NCI-H510A (cell line): ENCODE data around the gene OR4M1.
"Not testable (repeated sequence)": the region's sequence is repeated elsewhere in the genome, so short reads cannot be mapped to it uniquely, and the experiment has no call there.

Experiments used
- DNase-seq: peaks from one replicate; lab custom pipeline; 2025; lab: John Stamatoyannopoulos, UW

The OR4M1 gene

GRCh38 chr14:19773204-19773603 is at the start of gene OR4M1:
Gene OR4M1, plus strand, starts transcription at chr14:19773504. Its CDS starts 6,819 bp downstream, at chr14:19780323.
- not testable (repeated sequence) for DNase-seq

GRCh38 chr14:19729359-19729758 is 43.9 kb upstream of the OR4M1 start:
- no peak for DNase-seq

DNA sequence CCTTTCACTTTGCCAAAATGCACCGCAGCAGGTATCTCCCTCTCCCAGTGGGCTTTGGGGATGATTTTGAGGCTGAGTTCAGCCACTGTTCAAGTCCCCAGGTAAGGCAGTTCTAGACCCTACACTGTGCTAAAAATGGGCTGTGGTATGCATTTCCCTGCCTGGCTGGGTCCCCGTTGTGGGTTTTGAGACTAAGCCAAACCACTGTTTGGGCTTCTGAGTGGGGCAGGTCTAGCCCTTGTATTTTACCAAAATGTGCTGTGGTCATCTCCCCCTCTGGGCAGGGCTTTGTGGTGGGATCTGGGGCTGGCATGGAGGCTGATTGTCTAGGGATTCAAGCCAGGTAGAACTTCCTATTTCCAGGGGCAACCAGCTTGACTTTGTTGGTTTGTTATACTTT is 43.5 kb upstream of the OR4M1 start:
- DNase-seq: no peak

GRCh38 chr14:19733893-19734292 is 39.4 kb upstream of the OR4M1 start:
- DNase-seq: not testable (repeated sequence)

- DNase-seq: no peak
Observed at GRCh38 chr14:19743256-19743655, 30.0 kb upstream of the OR4M1 start, which contains the start of gene OR4Q3. Gene OR4Q3, plus strand, starts transcription at chr14:19743571.

- not testable (repeated sequence) for DNase-seq
Observed at GRCh38 chr14:19752316-19752715, 21.0 kb upstream of the OR4M1 start.

DNA sequence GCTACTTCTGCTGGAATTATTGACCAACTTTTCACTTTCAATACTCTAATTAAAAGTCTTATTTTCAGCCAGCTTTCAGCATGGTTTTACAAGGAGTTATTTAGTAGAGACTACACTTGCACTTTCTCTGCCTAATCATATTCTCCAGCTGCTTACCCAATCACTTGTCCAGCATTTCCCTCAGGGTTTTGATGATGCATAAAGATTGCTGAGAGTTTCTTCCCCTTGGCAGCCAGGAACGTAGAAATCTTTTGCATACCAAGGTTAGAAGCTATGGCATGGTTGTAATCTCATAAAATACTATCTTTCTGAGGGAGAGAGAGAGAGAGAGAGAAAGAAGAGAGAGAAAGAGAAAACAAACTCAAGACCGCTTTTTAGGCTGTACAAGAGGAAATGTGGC is 19.1 kb upstream of the OR4M1 start:
- no peak for DNase-seq

DNA sequence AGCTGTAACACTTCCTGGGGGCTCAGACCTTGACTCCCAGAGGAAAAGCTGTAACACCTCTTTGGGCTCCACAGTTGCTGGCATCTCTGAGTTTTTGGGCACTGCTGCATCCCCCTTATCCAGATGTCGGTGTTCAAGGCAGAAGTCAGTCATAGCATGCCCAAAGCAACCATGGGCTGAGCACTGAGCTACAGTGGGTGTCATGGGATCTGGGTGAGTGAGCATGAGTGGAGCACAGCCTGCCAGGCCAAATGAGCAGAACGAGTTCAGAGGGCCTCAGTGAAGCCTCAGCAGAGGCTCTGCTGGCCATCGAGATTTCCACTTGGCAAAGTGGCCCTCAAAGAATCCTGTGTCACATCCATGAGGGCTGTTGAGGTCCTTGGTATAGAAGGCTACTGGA is 1.8 kb upstream of the OR4M1 start:
- DNase-seq: not testable (repeated sequence)

- no peak for DNase-seq
Observed at GRCh38 chr14:19771895-19772430, 1.3 kb upstream of the OR4M1 start.

GRCh38 chr14:19772454-19772853 is 850 bp upstream of the OR4M1 start:
- not testable (repeated sequence) for DNase-seq

DNA sequence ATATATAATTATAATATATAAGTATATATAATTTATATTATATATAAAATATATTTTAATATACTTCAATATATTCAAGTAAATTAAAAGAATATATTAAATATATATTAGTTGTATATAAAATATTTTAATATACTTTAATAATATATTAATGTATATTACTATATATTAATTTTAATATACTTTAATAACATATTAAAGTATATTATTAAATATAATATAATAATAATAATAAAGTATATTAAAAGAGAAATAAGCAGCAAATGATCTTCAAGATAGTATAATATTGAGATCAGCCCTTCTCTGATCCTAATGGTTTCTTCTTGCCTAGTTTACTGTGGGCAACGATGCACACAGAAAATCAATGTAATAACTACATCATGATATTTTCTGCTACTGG is 2.3 kb downstream of the OR4M1 start:
- DNase-seq: no peak

DNA sequence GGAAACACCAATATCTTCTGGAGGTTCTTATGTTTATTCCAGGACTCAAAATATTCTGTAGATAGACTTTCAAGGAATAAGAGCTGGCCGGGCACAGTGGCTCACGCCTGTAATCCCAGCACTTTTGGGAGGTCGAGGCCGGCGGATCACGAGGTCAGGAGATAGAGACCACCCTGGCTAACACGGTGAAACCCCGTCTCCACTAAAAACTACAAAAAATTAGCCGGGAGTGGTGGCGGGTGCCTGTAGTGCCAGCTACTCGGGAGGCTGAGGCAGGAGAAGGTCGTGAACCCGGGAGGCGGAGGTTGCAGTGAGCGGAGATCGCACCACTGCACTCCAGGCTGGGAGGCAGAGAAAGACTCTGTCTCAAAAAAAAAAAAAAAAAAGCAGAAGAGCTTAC is 12.5 kb downstream of the OR4M1 start:
- not testable (repeated sequence) for DNase-seq

DNA sequence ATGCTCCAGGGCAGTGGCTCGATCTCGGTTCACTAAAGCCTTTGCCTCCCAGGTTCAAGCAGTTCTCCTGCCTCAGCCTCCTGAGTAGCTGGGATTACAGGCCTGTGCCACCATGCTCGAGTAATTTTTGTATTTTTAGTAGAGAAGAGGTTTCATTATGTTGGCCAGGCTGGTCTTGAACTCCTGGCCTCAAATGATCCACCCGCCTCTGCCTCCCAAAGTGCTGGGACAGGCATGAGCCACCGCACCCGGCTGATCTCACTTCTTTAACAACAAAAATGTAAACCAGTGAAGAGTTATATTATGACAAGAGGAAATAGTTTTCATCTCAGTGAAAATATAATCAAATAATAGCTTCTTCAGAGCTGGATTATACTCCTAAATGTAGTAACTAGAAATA is 14.0 kb downstream of the OR4M1 start:
- not testable (repeated sequence) for DNase-seq

- DNase-seq: not testable (repeated sequence)
Observed at GRCh38 chr14:19788150-19788549, 14.8 kb downstream of the OR4M1 start.

DNA sequence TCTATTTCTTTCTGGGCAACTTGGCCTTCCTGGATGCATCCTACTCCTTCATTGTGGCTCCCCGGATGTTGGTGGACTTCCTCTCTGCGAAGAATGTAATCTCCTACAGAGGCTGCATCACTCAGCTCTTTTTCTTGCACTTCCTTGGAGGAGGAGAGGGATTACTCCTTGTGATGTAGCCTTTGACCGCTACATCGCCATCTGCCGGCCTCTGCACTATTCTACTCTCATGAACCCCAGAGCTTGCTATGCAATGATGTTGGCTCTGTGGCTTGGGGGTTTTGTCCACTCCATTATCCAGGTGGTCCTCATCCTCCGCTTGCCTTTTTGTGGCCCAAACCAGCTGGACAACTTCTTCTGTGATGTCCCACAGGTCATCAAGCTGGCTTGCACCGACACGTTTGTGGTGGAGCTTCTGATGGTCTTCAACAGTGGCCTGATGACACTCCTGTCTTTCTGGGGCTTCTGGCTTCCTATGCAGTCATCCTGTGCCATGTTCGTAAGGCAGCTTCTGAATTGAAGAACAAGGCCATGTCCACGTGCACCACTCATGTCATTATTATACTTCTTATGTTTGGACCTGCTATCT is 23.3 kb downstream of the OR4M1 start:
- not testable (repeated sequence) for DNase-seq

DNA sequence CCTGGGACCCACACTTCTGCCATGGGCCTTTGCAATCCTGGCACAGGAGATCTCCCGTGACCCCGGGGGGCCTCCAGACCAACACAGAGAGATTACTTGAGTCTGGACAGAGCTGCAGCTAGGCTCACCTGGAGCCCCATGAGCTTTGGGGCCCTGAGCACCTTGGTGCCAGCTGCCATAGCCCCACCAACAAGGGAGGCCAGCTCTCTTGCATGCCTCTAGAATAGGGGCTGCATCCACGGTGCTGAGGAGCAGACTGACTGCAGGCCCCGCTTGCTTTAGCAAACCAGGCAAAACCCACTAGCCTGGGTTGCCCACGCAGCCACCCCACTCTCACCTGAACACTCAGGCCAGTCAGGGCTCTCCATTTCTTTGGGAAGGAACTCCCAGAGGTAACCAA is 26.6 kb downstream of the OR4M1 start:
- no peak for DNase-seq

- no peak for DNase-seq
Observed at GRCh38 chr14:19800282-19801117, 27.2 kb downstream of the OR4M1 start.

DNA sequence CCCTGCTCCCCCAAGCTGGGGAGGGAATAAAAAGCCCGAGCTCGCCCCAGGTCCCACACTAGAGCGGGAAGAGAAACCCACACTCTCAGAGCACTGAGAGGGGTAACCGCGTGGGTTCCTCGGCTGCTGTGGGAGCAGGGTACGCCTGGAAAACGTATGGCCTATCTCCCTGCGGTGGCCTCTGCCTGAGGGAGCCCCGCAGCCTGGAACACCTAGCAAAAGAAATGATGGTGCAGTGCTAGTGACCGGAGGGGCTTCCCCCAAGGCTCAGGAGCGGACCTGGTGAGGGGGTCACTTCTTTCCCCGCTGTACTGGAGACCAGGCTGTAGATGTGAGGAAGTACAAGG is 27.8 kb downstream of the OR4M1 start:
- DNase-seq: no peak

GRCh38 chr14:19803470-19803869 is 30.2 kb downstream of the OR4M1 start, which contains the start of gene OR4N2:
Gene OR4N2, plus strand, starts transcription at chr14:19803770. Its CDS starts 23,679 bp downstream, at chr14:19827449.
- not testable (repeated sequence) for DNase-seq

- not testable (repeated sequence) for DNase-seq
Observed at GRCh38 chr14:19813171-19813920, 40.0 kb downstream of the OR4M1 start.

- DNase-seq: not testable (repeated sequence)
Observed at GRCh38 chr14:19819879-19820278, 46.6 kb downstream of the OR4M1 start.

- DNase-seq: not testable (repeated sequence)
Observed at GRCh38 chr14:19821016-19821415, 47.7 kb downstream of the OR4M1 start.
